Measurements from ENCODE around the gene VEGFA.

The VEGFA gene

GRCh38 chr6:43831191-43831590, 61.2 kb downstream of the VEGFA start:
- TF ChIP-seq REST (IDR thresholded peaks at IDR 0.05; ENCODE audit: insufficient replicate concordance, low read depth) (no peak), POLR2AphosphoS5 (IDR thresholded peaks at IDR 0.05; ENCODE audit: low read depth) (no peak), GABPA (IDR thresholded peaks at IDR 0.05; ENCODE audit: low read depth) (no peak), SPI1 (IDR thresholded peaks at IDR 0.05; ENCODE audit: borderline replicate concordance, low read depth) (no peak), CTCF (IDR thresholded peaks at IDR 0.05; ENCODE audit: insufficient read depth, low read length) (no peak)
- Histone ChIP-seq H3K27me3 (ENCODE audit: insufficient read depth, poor library complexity, severe bottlenecking) (no peaks in the 10 kb centered on the region), H3K4me3 (replicated peaks; ENCODE audit: insufficient read depth, low read length) (no peak overlapping the region), H3K27ac (replicated peaks) (no peak overlapping the region)
- DNase-seq (ENCODE audit: low read depth in 1 of 2, low spot score in 1 of 2): no peak

- H3K27me3 ChIP-seq (ENCODE audit: insufficient read depth, poor library complexity, severe bottlenecking): no peaks in the 10 kb centered on the region
- H3K27ac ChIP-seq (replicated peaks): no peak overlapping the region
- TF ChIP-seq REST (IDR thresholded peaks at IDR 0.05; ENCODE audit: insufficient replicate concordance, low read depth) (no peak), POLR2AphosphoS5 (IDR thresholded peaks at IDR 0.05; ENCODE audit: low read depth) (no peak)
- DNase-seq (ENCODE audit: low read depth in 1 of 2, low spot score in 1 of 2): no peak
- H3K4me3 ChIP-seq (replicated peaks; ENCODE audit: insufficient read depth, low read length): no peak overlapping the region
Observed at GRCh38 chr6:43833223-43833995, 63.4 kb downstream of the VEGFA start.

DNA sequence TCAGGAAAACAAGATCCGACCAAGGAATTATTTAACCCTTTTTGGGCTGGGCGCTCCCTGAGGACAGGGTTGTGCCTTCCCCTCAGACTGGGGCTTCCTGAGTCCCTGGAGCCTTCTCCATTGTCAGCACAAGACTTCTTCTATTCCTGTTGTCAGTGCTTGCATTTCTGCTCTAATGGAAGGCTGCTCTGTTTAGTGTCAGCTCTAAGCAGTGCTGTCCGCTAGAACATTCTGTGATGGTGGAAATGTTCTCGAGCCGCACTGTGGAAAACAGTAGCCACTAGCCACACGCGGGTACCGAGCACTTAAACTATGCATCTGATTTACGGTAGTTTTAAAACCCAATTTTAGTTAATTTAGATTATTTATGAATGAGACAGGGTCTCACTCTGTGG, 64.0 kb downstream of the VEGFA start:
- no peak overlapping the region for H3K4me3 ChIP-seq (replicated peaks; ENCODE audit: insufficient read depth, low read length)
- H3K27ac ChIP-seq (replicated peaks): no peak overlapping the region
- no peak for DNase-seq (ENCODE audit: low read depth in 1 of 2, low spot score in 1 of 2)
- no peaks in the 10 kb centered on the region for H3K27me3 ChIP-seq (ENCODE audit: insufficient read depth, poor library complexity, severe bottlenecking)
- TF ChIP-seq POLR2AphosphoS5 (IDR thresholded peaks at IDR 0.05; ENCODE audit: low read depth): no peak
- TF ChIP-seq REST (IDR thresholded peaks at IDR 0.05; ENCODE audit: insufficient replicate concordance, low read depth): no peak
- TF ChIP-seq CTCF (IDR thresholded peaks at IDR 0.05; ENCODE audit: insufficient read depth, low read length): no peak
- no peak for TF ChIP-seq SPI1 (IDR thresholded peaks at IDR 0.05; ENCODE audit: borderline replicate concordance, low read depth)
- no peak for TF ChIP-seq GABPA (IDR thresholded peaks at IDR 0.05; ENCODE audit: low read depth)

Measured in HL-60 (cell line).